Stimulated activated CD4-positive, alpha-beta T cell treated with anti-CD3 and anti-CD28 coated beads, Interleukin-12 subunit alpha, Interleukin-12 subunit beta, amount 100 ng/mL, for 4 hours (primary cell): ENCODE data around the gene ASTL.

Source experiments
- DNase-seq: peaks from one replicate; pipeline ENCODE4 v3.0.0-alpha.2; 2020

Gene ASTL

GRCh38 chr2:96158554-96158940 lies 20.2 kb upstream of the ASTL start:
- no peak for DNase-seq

- DNase-seq: peak; percentile 95
Measured at GRCh38 chr2:96157649-96158553, 19.6 kb upstream of the ASTL start.

DNA sequence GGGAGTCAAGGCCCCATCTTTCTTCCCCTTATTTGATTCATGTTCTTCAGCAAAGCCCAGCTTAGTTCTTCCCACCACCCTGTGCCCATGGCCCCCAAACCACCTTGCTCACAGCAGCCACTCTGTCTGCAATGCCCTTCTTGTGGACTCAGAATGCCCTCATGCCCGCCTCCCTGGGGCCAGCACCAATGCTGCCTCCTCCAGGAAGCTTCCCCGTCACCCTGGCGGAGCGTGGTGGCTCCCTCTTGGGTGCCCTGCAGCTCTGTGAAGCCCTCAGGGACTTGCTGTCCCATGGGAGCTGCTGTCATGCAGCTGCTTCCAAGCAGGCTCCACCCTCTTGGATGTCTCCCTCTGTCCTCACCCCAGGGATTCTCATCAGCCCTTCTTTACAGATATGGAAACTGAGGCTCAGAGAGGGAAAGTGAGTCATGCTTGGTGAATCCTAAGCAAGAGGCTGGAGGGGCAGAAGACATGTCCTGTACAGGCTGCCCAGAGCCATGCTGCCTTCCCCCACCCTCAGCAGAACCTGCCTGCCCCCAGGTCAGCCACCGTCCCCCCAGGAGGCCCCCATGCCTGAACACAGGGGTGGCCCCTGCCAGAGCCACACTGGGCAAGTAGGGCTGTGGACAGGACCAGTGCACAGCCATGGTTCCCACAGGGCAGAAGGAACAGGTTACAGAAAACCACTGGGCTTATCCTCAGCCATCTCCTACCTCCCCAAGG lies 18.8 kb upstream of the ASTL start:
- DNase-seq: no peak

- DNase-seq: no peak
Measured at GRCh38 chr2:96156011-96156820, 17.9 kb upstream of the ASTL start.

DNA sequence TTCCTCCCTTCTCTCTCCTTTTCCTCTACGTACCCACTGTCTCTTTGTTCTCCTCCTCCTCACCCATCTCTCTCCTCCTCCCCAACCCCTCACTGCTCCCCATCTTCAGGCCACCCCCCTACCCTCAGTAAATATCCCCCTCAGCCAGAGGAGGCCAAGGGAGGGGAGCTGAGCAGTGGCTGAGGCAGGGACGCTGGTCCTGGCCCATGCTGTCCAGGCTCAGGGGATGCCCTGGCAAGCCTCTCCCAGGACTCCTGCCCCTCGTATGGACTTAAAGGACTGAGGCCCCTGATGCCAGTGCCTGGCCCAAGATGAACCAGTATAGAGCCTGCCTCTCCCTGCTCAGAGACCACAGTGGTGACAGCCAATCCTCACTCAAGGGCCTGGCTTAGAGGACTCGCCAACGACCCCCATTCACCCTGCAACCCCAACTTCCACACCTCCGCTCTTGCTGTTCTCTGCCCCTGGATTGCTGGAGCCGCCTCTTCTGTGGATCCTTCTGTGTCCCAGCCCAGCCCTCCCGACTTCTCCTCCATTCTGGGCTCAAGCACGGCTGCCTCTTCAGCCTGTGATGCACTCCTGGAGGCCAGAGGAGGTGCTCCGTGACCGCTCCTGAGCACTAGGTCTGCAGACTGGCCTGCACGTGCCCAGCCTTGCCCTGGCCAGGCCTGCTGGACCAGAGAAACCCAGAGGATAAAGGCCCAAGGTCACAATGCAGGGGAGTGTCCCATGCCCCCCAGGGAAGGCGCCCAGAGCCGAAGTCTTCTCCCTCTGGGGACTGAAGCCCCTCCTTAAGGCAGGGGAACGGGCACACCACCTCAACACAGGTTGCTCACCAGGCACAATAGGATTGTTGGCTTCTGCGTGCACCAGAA lies 16.4 kb upstream of the ASTL start:
- no peak for DNase-seq

DNA sequence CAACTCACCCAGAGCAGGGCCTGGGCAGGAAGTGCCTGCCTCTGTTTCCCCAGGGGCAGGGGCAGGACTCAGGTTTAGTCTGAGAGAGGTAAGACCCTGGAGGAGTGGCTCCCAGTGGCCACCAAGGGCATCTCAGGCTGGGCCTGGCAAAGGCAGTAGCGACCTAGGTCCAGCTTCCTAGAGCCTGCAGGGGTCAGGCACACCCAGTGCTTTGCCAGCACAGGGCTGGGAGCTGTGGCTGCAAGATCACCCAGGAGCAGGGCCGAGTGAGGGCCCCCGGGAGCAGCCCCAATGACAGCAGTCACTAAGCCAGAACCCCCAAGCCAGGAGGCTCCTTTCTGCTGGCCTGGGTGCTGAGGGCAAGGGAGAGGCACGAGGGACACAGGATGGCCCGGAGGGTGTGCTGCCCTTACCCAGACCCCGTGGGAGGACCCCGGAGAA lies 15.7 kb upstream of the ASTL start:
- DNase-seq: no peak

GRCh38 chr2:96153291-96153713 lies 15.0 kb upstream of the ASTL start:
- no peak for DNase-seq

- no peak for DNase-seq
Measured at GRCh38 chr2:96152304-96153161, 14.2 kb upstream of the ASTL start.

GRCh38 chr2:96151595-96152303 lies 13.4 kb upstream of the ASTL start:
- no peak for DNase-seq

DNA sequence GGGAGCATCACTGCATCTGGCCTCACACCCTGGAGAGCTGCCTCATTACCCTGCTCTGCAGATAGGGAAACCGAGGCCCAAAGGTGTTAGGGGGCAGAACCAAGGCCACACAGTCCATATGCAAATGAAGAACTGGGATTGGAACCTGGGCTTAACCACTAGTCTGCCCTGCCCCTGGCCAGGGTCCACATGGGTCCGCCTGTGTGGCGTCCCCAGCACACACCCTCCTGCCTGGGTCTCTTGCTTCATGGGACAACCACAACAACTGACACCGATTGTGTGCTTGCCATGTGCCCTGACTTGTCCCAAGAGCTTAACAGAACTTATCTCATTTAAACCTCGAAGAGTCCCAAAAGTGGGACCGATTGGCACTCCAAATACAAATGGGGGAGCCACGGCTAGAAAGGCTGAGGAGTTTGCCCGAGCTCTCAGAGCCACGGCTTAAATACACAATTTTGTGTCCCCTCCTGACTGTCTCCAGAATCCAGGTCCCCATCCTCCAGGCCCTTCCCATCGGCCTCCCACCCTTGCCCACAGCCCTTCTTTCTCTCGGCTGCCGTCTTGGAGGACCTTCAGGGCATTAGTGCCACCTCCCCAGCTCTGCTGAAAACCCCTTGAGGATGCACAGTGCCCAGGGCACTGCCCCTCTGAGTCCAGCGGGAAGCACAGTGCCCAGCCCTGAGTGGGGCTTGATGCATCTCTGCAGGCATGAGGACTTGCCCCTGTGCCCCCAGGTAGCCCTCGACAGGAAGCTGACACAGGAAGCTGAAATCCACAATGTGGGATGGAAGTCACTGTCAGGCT lies 12.7 kb upstream of the ASTL start:
- DNase-seq: no peak

DNA sequence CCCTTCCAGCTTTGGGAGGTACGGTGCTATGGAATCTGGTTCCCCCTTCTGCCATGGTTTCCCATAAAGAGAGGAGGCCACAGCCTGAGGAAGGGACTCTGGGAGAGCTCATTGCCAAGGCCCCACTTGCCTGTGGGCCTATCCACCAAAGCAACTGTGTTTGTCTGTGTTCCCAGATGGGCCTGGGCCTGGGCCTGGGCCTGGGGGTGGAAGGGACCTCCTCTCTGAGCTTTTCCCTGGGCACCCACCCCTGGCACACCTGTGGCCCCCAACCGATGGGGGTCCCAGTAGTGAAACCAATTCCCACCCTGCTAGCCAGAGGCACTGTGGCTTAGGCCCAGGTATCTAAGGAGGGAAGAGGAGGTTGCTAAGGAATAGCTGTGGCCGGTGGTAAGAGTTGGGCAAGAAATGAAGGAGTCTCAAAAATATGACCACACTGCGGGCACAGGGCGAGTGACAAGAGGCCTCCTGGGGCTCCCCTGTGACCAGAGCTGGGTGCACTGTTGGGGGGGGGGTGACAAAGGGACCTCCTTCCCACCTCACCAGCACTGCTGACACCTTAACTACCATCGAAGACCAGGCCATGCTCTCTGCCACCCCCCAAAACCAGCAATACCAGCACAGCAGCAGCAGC lies 11.8 kb upstream of the ASTL start:
- no peak for DNase-seq

- peak; percentile 95 for DNase-seq
Measured at GRCh38 chr2:96148410-96149217, 10.3 kb upstream of the ASTL start.

GRCh38 chr2:96147593-96148201 lies 9.4 kb upstream of the ASTL start:
- no peak for DNase-seq

DNA sequence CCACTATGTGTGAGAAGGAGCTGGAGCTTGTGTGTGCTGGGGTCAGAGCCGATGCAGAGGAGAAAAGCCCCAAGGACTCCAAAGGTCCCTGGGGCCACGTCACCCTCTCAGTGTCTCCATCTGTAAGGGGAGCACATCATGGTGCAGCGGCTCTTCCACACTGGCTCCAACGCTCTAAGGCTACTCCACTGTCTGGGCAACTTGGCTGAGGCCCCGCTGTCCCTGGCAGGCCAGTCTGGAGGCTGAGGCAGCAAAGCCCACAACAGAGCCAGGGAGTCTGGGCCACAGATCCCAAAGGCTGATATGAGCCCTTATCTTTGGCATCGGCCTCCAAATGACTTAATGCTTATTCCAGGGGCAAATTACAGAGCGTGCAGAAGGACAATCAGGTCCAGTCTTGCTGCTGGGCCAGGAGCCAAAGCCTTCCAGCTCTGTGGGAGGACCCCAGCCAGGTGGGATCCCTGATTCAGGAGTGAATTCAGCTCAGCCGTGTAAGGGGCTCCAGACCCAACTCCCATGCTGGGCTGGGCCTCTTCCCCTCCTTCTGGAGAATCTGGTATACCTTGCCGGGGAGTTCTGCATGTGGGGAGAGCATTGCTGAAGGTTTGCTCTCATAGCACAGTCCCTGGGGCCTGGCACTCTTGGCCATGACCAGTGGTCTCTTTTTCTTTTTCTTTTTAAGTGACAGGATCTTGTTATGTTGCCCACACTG lies 8.7 kb upstream of the ASTL start:
- no peak for DNase-seq

- DNase-seq: peak; percentile 80
Measured at GRCh38 chr2:96146153-96146880, 8.0 kb upstream of the ASTL start.

- no peak for DNase-seq
Measured at GRCh38 chr2:96145848-96146152, 7.5 kb upstream of the ASTL start.
